ENCODE data around the gene SH3RF3.

DNA sequence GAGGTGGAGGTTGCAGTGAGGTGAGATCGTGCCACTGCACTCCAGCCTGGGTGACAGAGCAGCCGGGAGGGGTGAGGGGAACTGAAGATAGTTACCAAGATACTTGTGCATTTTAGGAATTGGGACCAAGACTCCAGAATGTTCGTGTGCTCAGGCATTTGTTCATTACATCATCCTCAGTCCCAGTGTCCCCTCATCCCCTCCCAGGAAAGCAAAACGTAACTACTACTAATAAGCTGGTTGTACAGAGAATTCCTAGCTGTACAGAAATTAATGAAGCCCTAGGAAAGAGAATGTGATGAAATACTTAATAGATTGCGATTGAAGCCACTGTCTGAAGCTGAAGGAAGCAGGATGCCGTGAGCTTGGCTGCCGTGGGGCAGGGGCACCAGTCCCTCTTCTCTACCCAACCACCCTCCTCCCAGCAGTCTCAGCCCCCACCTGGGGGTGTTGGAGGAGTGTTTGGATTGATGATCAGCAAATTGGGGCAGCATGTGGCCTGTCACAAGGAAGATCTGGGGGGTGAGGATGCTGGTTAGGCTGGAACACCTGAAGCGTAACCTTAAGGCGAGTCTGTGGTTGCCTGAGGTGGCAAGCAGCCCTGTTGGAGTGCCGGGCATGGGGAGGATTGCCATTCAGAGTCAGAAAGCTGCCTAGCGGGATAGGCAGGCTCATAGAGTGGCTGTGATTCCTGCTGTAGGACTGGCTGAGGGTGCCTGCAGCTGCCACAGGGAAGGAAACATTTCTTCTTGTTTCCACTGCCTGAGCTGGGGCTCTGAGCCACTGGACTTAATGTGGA, 140.9 kb downstream of the SH3RF3 start:
- TF ChIP-seq, protein P1, sequence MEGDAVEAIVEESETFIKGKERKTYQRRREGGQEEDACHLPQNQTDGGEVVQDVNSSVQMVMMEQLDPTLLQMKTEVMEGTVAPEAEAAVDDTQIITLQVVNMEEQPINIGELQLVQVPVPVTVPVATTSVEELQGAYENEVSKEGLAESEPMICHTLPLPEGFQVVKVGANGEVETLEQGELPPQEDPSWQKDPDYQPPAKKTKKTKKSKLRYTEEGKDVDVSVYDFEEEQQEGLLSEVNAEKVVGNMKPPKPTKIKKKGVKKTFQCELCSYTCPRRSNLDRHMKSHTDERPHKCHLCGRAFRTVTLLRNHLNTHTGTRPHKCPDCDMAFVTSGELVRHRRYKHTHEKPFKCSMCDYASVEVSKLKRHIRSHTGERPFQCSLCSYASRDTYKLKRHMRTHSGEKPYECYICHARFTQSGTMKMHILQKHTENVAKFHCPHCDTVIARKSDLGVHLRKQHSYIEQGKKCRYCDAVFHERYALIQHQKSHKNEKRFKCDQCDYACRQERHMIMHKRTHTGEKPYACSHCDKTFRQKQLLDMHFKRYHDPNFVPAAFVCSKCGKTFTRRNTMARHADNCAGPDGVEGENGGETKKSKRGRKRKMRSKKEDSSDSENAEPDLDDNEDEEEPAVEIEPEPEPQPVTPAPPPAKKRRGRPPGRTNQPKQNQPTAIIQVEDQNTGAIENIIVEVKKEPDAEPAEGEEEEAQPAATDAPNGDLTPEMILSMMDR (optimal IDR thresholded peaks at IDR 0.05 in 1 of 3, IDR thresholded peaks at IDR 0.05 in 1 of 3, conservative IDR thresholded peaks at IDR 0.05 in 1 of 3; ENCODE audit: extremely low read depth in 1 of 3, insufficient read depth in 2 of 3, low read length in 3 of 3) = no peak
- TF ChIP-seq EZH2 (IDR thresholded peaks at IDR 0.05; ENCODE audit: low read length) = no peak

Measured in keratinocyte (primary cell).